Endodermal cell (in vitro differentiated cells): ENCODE data around the gene RPUSD2. TPM values are rescaled to one million over a fixed set of nuclear protein-coding genes. Genes with fewer than 3 reads are reported as not detected.

Experiments
- DNase-seq: peaks from one replicate; pipeline ENCODE4 v3.0.0-alpha.2; 2017
- H3K27ac ChIP-seq: 2 replicates; pipeline ENCODE4 v1.5.1; 2013; ENCODE audit warnings: mild to moderate bottlenecking, low read depth, low read length, moderate library complexity
- H3K27me3 ChIP-seq: 2 replicates; pipeline ENCODE4 v1.6.1; 2013; ENCODE audit warnings: mild to moderate bottlenecking, low read length, moderate library complexity; ENCODE audit not compliant: insufficient read depth, control insufficient read depth, poor library complexity, severe bottlenecking
- H3K36me3 ChIP-seq: 2 replicates; pipeline ENCODE4 v1.7.0; 2013; ENCODE audit warnings: mild to moderate bottlenecking, low read length, moderate library complexity; ENCODE audit not compliant: control insufficient read depth, insufficient read depth
- H3K4me1 ChIP-seq: one replicate; pipeline ENCODE4 v1.7.0; 2013; ENCODE audit warnings: low read length; ENCODE audit not compliant: control insufficient read depth, insufficient read depth
- H3K4me3 ChIP-seq: 2 replicates; pipeline ENCODE4 v1.5.1; 2013; ENCODE audit warnings: mild to moderate bottlenecking, low read length, moderate library complexity
- H3K9ac ChIP-seq: 2 replicates; pipeline ENCODE4 v1.6.1; 2013; ENCODE audit warnings: mild to moderate bottlenecking, low read length, moderate library complexity; ENCODE audit not compliant: poor library complexity, severe bottlenecking; ENCODE audit errors: extremely low read depth
- H3K9me3 ChIP-seq: 2 replicates; pipeline ENCODE4 v1.6.1; 2013; ENCODE audit warnings: mild to moderate bottlenecking, low read length, moderate library complexity; ENCODE audit not compliant: control insufficient read depth
- H3K27ac Mint-ChIP-seq: 2 replicates; pipeline ENCODE4 v1.8.0; 2020; ENCODE audit warnings: mixed read lengths
- H3K27me3 Mint-ChIP-seq: 2 replicates; pipeline ENCODE4 v1.8.0; 2021; ENCODE audit warnings: mild to moderate bottlenecking, mixed read lengths; ENCODE audit not compliant: insufficient read depth
- H3K36me3 Mint-ChIP-seq: 2 replicates; pipeline ENCODE4 v1.8.0; 2020; ENCODE audit warnings: low read depth, mixed read lengths
- H3K4me1 Mint-ChIP-seq: 2 replicates; pipeline ENCODE4 v1.8.0; 2020; ENCODE audit warnings: mixed read lengths
- H3K4me3 Mint-ChIP-seq: 2 replicates; pipeline ENCODE4 v1.8.0; 2020; ENCODE audit warnings: mild to moderate bottlenecking, moderate library complexity, mixed read lengths
- H3K9me3 Mint-ChIP-seq: 2 replicates; pipeline ENCODE4 v1.8.0; 2020; ENCODE audit warnings: mild to moderate bottlenecking, mixed read lengths
- WGBS, 2 experiments: methylation state at CpG; one replicate each; pipeline versions ENCODE4 v1.1.5 to v1.1.7; 2013; ENCODE audit warnings: missing lambda C conversion rate in 2 of 2, mixed read lengths in 1 of 2; ENCODE audit not compliant: insufficient coverage in 1 of 2, insufficient read length in 1 of 2; 5-methylcytosine and 5-hydroxymethylcytosine counted together
- total RNA-seq, 2 donors: library from RNA; stranded (reverse); fragmentation: NEBNext Ultra II Directional in 1 of 2; extraction: Animal tissue kit (Norgen Biotek cat#: 25700) in 1 of 2; gene quantifications; 2 replicates in 1 of 2; 3 replicates in 1 of 2; pipeline ENCODE4 v1.2.1, GENCODE V29; 2021
- TF ChIP-seq, protein P1 (sequence below): fragments of 200-600 bp; sonication (generic); conservative IDR thresholded peaks from 2 replicates; pipeline ENCODE4 v1.5.0; 2021; ENCODE audit warnings: antibody characterized with exemption, mild to moderate bottlenecking

RPUSD2 gene
- total RNA-seq, 2 donors from 2014 or later, result 16.5 to 20.5 TPM

DNA sequence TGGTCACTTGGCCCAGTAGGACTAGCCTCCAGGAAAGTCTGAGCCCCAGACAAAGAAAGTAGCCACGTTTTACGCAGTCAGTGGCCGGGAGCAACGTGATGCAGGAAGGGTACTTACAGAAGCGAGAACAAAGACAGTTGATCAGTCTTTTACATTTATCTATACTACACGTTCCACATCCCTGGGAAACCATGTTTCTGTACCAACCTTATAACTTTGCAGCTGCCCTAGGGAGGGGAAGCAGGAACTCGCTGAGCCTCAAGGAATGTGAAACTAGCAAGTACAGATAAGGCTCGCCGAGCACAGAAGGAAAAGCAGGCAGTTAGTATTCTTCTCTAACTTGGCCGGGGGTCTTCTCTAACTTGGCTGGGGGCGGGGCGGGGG, 21.6 kb downstream of the RPUSD2 start:
- Mint-ChIP-seq H3K9me3 (no peaks in the 10 kb centered on the region), H3K36me3 (no peaks in the 10 kb centered on the region), H3K4me3 (peak overlapping the region; percentile 36), H3K27ac (peak overlapping the region; percentile 85), H3K4me1 (peaks cover 15% of the 10 kb centered on the region), H3K27me3 (peaks cover 5% of the 10 kb centered on the region)
- Histone ChIP-seq H3K27me3 (peaks cover 6% of the 10 kb centered on the region), H3K9ac (no peak overlapping the region), H3K27ac (no peak overlapping the region), H3K36me3 (no peaks in the 10 kb centered on the region), H3K4me1 (peaks cover 2% of the 10 kb centered on the region), H3K9me3 (no peaks in the 10 kb centered on the region), H3K4me3 (no peak overlapping the region)
- TF ChIP-seq, protein P1, sequence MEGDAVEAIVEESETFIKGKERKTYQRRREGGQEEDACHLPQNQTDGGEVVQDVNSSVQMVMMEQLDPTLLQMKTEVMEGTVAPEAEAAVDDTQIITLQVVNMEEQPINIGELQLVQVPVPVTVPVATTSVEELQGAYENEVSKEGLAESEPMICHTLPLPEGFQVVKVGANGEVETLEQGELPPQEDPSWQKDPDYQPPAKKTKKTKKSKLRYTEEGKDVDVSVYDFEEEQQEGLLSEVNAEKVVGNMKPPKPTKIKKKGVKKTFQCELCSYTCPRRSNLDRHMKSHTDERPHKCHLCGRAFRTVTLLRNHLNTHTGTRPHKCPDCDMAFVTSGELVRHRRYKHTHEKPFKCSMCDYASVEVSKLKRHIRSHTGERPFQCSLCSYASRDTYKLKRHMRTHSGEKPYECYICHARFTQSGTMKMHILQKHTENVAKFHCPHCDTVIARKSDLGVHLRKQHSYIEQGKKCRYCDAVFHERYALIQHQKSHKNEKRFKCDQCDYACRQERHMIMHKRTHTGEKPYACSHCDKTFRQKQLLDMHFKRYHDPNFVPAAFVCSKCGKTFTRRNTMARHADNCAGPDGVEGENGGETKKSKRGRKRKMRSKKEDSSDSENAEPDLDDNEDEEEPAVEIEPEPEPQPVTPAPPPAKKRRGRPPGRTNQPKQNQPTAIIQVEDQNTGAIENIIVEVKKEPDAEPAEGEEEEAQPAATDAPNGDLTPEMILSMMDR, result no peak
- WGBS, 2 experiments, result 73 to 92% methylated on average over 7 to 12 of the region's 12 CpGs
- DNase-seq, result no peak

DNA sequence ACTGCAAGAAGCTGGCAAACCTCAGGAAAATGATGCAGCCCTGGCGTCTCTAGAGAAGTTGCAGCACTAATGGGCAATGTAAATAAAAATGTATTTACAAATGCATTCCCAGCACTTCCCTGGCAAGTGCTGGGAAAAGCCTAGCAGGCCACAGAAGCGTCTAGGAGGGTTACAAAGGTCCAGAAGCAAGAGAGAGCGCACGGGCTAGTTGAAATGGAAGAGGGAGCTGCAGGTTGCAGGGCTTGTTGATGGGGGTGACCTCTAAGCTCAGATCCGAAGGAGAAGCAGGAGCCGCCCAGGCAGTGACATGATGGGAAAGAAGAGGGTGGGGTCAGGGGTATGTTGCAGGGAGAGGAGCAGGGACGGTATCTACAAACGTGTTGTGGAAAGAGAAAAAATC, 22.3 kb downstream of the RPUSD2 start:
- Histone ChIP-seq H3K36me3 (no peaks in the 10 kb centered on the region), H3K9ac (no peak overlapping the region), H3K27ac (no peak overlapping the region), H3K4me3 (no peak overlapping the region), H3K4me1 (peaks cover 2% of the 10 kb centered on the region), H3K27me3 (peaks cover 6% of the 10 kb centered on the region), H3K9me3 (no peaks in the 10 kb centered on the region)
- TF ChIP-seq, protein P1, result no peak
- Mint-ChIP-seq H3K4me1 (peaks cover 15% of the 10 kb centered on the region), H3K27me3 (peaks cover 5% of the 10 kb centered on the region), H3K36me3 (no peaks in the 10 kb centered on the region), H3K9me3 (no peaks in the 10 kb centered on the region), H3K27ac (peak overlapping the region; percentile 85), H3K4me3 (peak overlapping the region; percentile 36)
- DNase-seq, result peak; percentile 70
- 63 to 72% methylated on average over 8 of the region's 8 CpGs for WGBS, 2 experiments

DNA sequence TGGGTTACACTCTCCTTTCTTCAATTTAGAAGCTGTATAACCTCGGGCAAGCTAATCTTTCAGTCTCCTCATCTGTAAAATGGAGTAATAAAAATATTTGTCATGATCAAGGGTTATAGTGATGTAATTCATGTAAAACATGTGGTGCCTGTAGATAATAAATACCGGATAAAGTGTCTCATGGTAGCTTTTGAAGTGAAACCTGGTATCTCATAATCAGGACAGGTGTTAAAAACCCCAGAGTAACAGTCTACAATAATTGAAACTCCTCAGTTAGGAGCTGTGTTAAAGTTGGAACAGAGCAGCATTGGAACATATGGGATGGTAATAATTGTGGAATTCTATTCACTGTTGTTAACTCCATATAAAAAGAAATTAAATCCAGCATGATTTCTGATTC, 24.1 kb downstream of the RPUSD2 start:
- 98 to 100% methylated on average over 1 to 2 of the region's 2 CpGs for WGBS, 2 experiments
- no peak for DNase-seq
- Histone ChIP-seq H3K9ac (no peak overlapping the region), H3K27ac (no peak overlapping the region), H3K27me3 (peaks cover 6% of the 10 kb centered on the region), H3K36me3 (no peaks in the 10 kb centered on the region), H3K4me3 (no peak overlapping the region), H3K4me1 (peaks cover 2% of the 10 kb centered on the region), H3K9me3 (no peaks in the 10 kb centered on the region)
- H3K36me3 Mint-ChIP-seq, result no peaks in the 10 kb centered on the region
- no peak overlapping the region for H3K27ac Mint-ChIP-seq
- no peak overlapping the region for H3K4me3 Mint-ChIP-seq
- H3K9me3 Mint-ChIP-seq, result no peaks in the 10 kb centered on the region
- H3K27me3 Mint-ChIP-seq, result peaks cover 3% of the 10 kb centered on the region
- TF ChIP-seq, protein P1, result no peak
- H3K4me1 Mint-ChIP-seq, result peaks cover 15% of the 10 kb centered on the region
